Nephron progenitor cell (in vitro differentiated cells): ENCODE data around the gene OR8A1.

Experiments
- DNase-seq: peaks from one replicate; pipeline ENCODE4 v3.0.0; 2021
- H3K27ac Mint-ChIP-seq: 2 replicates; pipeline ENCODE4 v1.8.0; 2021; ENCODE audit warnings: mild to moderate bottlenecking, moderate library complexity, mixed read lengths
- H3K27me3 Mint-ChIP-seq: 2 replicates; pipeline ENCODE4 v1.8.0; 2021; ENCODE audit warnings: mild to moderate bottlenecking, low read depth, mixed read lengths; ENCODE audit not compliant: poor library complexity
- H3K36me3 Mint-ChIP-seq: 2 replicates; pipeline ENCODE4 v1.8.0; 2021; ENCODE audit warnings: low read depth, mixed read lengths
- H3K4me1 Mint-ChIP-seq: 2 replicates; pipeline ENCODE4 v1.8.0; 2021; ENCODE audit warnings: mixed read lengths
- H3K4me3 Mint-ChIP-seq: 2 replicates; pipeline ENCODE4 v1.8.0; 2021; ENCODE audit warnings: mild to moderate bottlenecking, moderate library complexity, mixed read lengths
- H3K9me3 Mint-ChIP-seq: 2 replicates; pipeline ENCODE4 v1.8.0; 2021; ENCODE audit warnings: mild to moderate bottlenecking, moderate library complexity, mixed read lengths
- CTCF ChIP-seq: fragments of 200-600 bp; sonication (generic); IDR thresholded peaks from 2 replicates; pipeline ENCODE4 v1.5.0; 2021; ENCODE audit warnings: antibody characterized with exemption

The OR8A1 gene

GRCh38 chr11:124569697-124570096 is at the start of gene OR8A1:
Gene OR8A1 (plus strand): TSS chr11:124569997. CDS start chr11:124570120, 123 bp downstream.
- no peak for DNase-seq
- Mint-ChIP-seq H3K9me3 (peaks cover 18% of the 10 kb centered on the region), H3K4me3 (no peak within 1 kb of the TSS), H3K4me1 (no peaks in the 10 kb centered on the region), H3K27me3 (peaks cover 6% of the 10 kb centered on the region), H3K27ac (no peak within 1 kb of the TSS), H3K36me3 (no peaks in the 10 kb centered on the region)
- no peak for TF ChIP-seq CTCF

GRCh38 chr11:124520550-124520854 is 49.3 kb upstream of the OR8A1 start:
- H3K4me3 Mint-ChIP-seq = no peak overlapping the region
- no peaks in the 10 kb centered on the region for H3K9me3 Mint-ChIP-seq
- TF ChIP-seq CTCF = no peak
- no peak overlapping the region for H3K27ac Mint-ChIP-seq
- H3K36me3 Mint-ChIP-seq = no peaks in the 10 kb centered on the region
- H3K4me1 Mint-ChIP-seq = no peaks in the 10 kb centered on the region
- no peak for DNase-seq
- peaks cover 17% of the 10 kb centered on the region for H3K27me3 Mint-ChIP-seq

GRCh38 chr11:124533626-124534025 is 36.2 kb upstream of the OR8A1 start:
- Mint-ChIP-seq H3K4me3 (no peak overlapping the region), H3K27me3 (no peaks in the 10 kb centered on the region), H3K9me3 (peaks cover 10% of the 10 kb centered on the region), H3K36me3 (peaks cover 7% of the 10 kb centered on the region), H3K4me1 (peaks cover 39% of the 10 kb centered on the region), H3K27ac (no peak overlapping the region)
- TF ChIP-seq CTCF = no peak
- no peak for DNase-seq

- Mint-ChIP-seq H3K27me3 (no peaks in the 10 kb centered on the region), H3K36me3 (peaks cover 3% of the 10 kb centered on the region), H3K27ac (no peak overlapping the region), H3K4me3 (no peak overlapping the region), H3K4me1 (peaks cover 39% of the 10 kb centered on the region), H3K9me3 (peaks cover 6% of the 10 kb centered on the region)
- no peak for TF ChIP-seq CTCF
- no peak for DNase-seq
Measured at GRCh38 chr11:124534051-124534450, 35.7 kb upstream of the OR8A1 start.

- Mint-ChIP-seq H3K4me3 (no peak overlapping the region), H3K36me3 (no peaks in the 10 kb centered on the region), H3K27ac (peak overlapping the region; percentile 37), H3K27me3 (no peaks in the 10 kb centered on the region), H3K4me1 (peaks cover 39% of the 10 kb centered on the region), H3K9me3 (peaks cover 3% of the 10 kb centered on the region)
- no peak for DNase-seq
- TF ChIP-seq CTCF = no peak
Measured at GRCh38 chr11:124535552-124536232, 34.1 kb upstream of the OR8A1 start.

GRCh38 chr11:124536520-124536919 is 33.3 kb upstream of the OR8A1 start:
- no peaks in the 10 kb centered on the region for H3K27me3 Mint-ChIP-seq
- peaks cover 39% of the 10 kb centered on the region for H3K4me1 Mint-ChIP-seq
- no peak overlapping the region for H3K4me3 Mint-ChIP-seq
- no peak overlapping the region for H3K27ac Mint-ChIP-seq
- peak; percentile 9 for DNase-seq
- TF ChIP-seq CTCF = no peak
- peaks cover 2% of the 10 kb centered on the region for H3K9me3 Mint-ChIP-seq
- no peaks in the 10 kb centered on the region for H3K36me3 Mint-ChIP-seq
